ENCODE results near the gene EHBP1.

Gene EHBP1

GRCh38 chr2:62928015-62928414 is 222.5 kb downstream of the EHBP1 start:
- Histone ChIP-seq H3K27ac (ENCODE audit: low read depth, low read length) (no peak overlapping the region), H3K4me1 (ENCODE audit: control insufficient read depth, insufficient read depth, low read length) (no peaks in the 10 kb centered on the region), H3K4me3 (ENCODE audit: low read depth, low read length) (no peak overlapping the region), H3K9ac (ENCODE audit: low read length) (no peak overlapping the region), H3K36me3 (ENCODE audit: control insufficient read depth, insufficient read depth, low read length) (peaks cover 3% of the 10 kb centered on the region; the same call in 1 of the 2 replicates), H3K9me3 (ENCODE audit: control insufficient read depth, insufficient read depth, low read depth, low read length) (peaks cover 7% of the 10 kb centered on the region), H3K27me3 (ENCODE audit: control insufficient read depth, insufficient read depth, low read length) (no peaks in the 10 kb centered on the region)

- Histone ChIP-seq H3K27ac (ENCODE audit: low read depth, low read length) (no peak overlapping the region), H3K27me3 (ENCODE audit: control insufficient read depth, insufficient read depth, low read length) (no peaks in the 10 kb centered on the region), H3K9ac (ENCODE audit: low read length) (no peak overlapping the region), H3K4me3 (ENCODE audit: low read depth, low read length) (no peak overlapping the region), H3K9me3 (ENCODE audit: control insufficient read depth, insufficient read depth, low read depth, low read length) (no peaks in the 10 kb centered on the region), H3K4me1 (ENCODE audit: control insufficient read depth, insufficient read depth, low read length) (peaks cover 4% of the 10 kb centered on the region; the same call in 1 of the 2 replicates), H3K36me3 (ENCODE audit: control insufficient read depth, insufficient read depth, low read length) (no peaks in the 10 kb centered on the region)
These were observed 226.0 kb downstream of the EHBP1 start for GRCh38 chr2:62931536-62931935.

GRCh38 chr2:62933398-62933917 is 227.9 kb downstream of the EHBP1 start:
- H3K9me3 ChIP-seq (ENCODE audit: control insufficient read depth, insufficient read depth, low read depth, low read length): no peaks in the 10 kb centered on the region
- H3K36me3 ChIP-seq (ENCODE audit: control insufficient read depth, insufficient read depth, low read length): no peaks in the 10 kb centered on the region
- no peak overlapping the region for H3K4me3 ChIP-seq (ENCODE audit: low read depth, low read length)
- peaks cover 4% of the 10 kb centered on the region; the same call in 1 of the 2 replicates for H3K4me1 ChIP-seq (ENCODE audit: control insufficient read depth, insufficient read depth, low read length)
- H3K9ac ChIP-seq (ENCODE audit: low read length): no peak overlapping the region
- H3K27ac ChIP-seq (ENCODE audit: low read depth, low read length): no peak overlapping the region
- H3K27me3 ChIP-seq (ENCODE audit: control insufficient read depth, insufficient read depth, low read length): no peaks in the 10 kb centered on the region

GRCh38 chr2:62934517-62934916 is 229.0 kb downstream of the EHBP1 start:
- no peaks in the 10 kb centered on the region for H3K9me3 ChIP-seq (ENCODE audit: control insufficient read depth, insufficient read depth, low read depth, low read length)
- H3K36me3 ChIP-seq (ENCODE audit: control insufficient read depth, insufficient read depth, low read length): no peaks in the 10 kb centered on the region
- no peak overlapping the region for H3K27ac ChIP-seq (ENCODE audit: low read depth, low read length)
- no peaks in the 10 kb centered on the region for H3K27me3 ChIP-seq (ENCODE audit: control insufficient read depth, insufficient read depth, low read length)
- H3K4me3 ChIP-seq (ENCODE audit: low read depth, low read length): no peak overlapping the region
- no peak overlapping the region for H3K9ac ChIP-seq (ENCODE audit: low read length)
- peaks cover 4% of the 10 kb centered on the region; the same call in 1 of the 2 replicates for H3K4me1 ChIP-seq (ENCODE audit: control insufficient read depth, insufficient read depth, low read length)

- no peak overlapping the region for H3K27ac ChIP-seq (ENCODE audit: low read depth, low read length)
- H3K4me1 ChIP-seq (ENCODE audit: control insufficient read depth, insufficient read depth, low read length): peaks cover 4% of the 10 kb centered on the region; the same call in 1 of the 2 replicates
- no peak overlapping the region for H3K4me3 ChIP-seq (ENCODE audit: low read depth, low read length)
- no peaks in the 10 kb centered on the region; the same call in 1 of the 2 replicates for H3K36me3 ChIP-seq (ENCODE audit: control insufficient read depth, insufficient read depth, low read length)
- H3K9me3 ChIP-seq (ENCODE audit: control insufficient read depth, insufficient read depth, low read depth, low read length): no peaks in the 10 kb centered on the region
- no peaks in the 10 kb centered on the region for H3K27me3 ChIP-seq (ENCODE audit: control insufficient read depth, insufficient read depth, low read length)
- H3K9ac ChIP-seq (ENCODE audit: low read length): no peak overlapping the region
These were observed 232.6 kb downstream of the EHBP1 start for GRCh38 chr2:62938126-62938525.

- Histone ChIP-seq H3K27me3 (ENCODE audit: control insufficient read depth, insufficient read depth, low read length) (no peaks in the 10 kb centered on the region), H3K36me3 (ENCODE audit: control insufficient read depth, insufficient read depth, low read length) (no peaks in the 10 kb centered on the region; the same call in 1 of the 2 replicates), H3K27ac (ENCODE audit: low read depth, low read length) (no peak overlapping the region), H3K4me1 (ENCODE audit: control insufficient read depth, insufficient read depth, low read length) (no peaks in the 10 kb centered on the region), H3K9ac (ENCODE audit: low read length) (no peak overlapping the region), H3K9me3 (ENCODE audit: control insufficient read depth, insufficient read depth, low read depth, low read length) (no peaks in the 10 kb centered on the region), H3K4me3 (ENCODE audit: low read depth, low read length) (no peak overlapping the region)
These were observed 234.4 kb downstream of the EHBP1 start for GRCh38 chr2:62939735-62940491.

GRCh38 chr2:62940697-62941096 is 235.2 kb downstream of the EHBP1 start:
- no peak overlapping the region for H3K27ac ChIP-seq (ENCODE audit: low read depth, low read length)
- no peak overlapping the region for H3K9ac ChIP-seq (ENCODE audit: low read length)
- H3K9me3 ChIP-seq (ENCODE audit: control insufficient read depth, insufficient read depth, low read depth, low read length): no peaks in the 10 kb centered on the region
- no peaks in the 10 kb centered on the region for H3K4me1 ChIP-seq (ENCODE audit: control insufficient read depth, insufficient read depth, low read length)
- no peaks in the 10 kb centered on the region; the same call in 1 of the 2 replicates for H3K36me3 ChIP-seq (ENCODE audit: control insufficient read depth, insufficient read depth, low read length)
- H3K27me3 ChIP-seq (ENCODE audit: control insufficient read depth, insufficient read depth, low read length): no peaks in the 10 kb centered on the region
- H3K4me3 ChIP-seq (ENCODE audit: low read depth, low read length): no peak overlapping the region

- Histone ChIP-seq H3K27me3 (ENCODE audit: control insufficient read depth, insufficient read depth, low read length) (no peaks in the 10 kb centered on the region), H3K9ac (ENCODE audit: low read length) (no peak overlapping the region), H3K36me3 (ENCODE audit: control insufficient read depth, insufficient read depth, low read length) (no peaks in the 10 kb centered on the region; the same call in 1 of the 2 replicates), H3K27ac (ENCODE audit: low read depth, low read length) (no peak overlapping the region), H3K4me3 (ENCODE audit: low read depth, low read length) (no peak overlapping the region), H3K4me1 (ENCODE audit: control insufficient read depth, insufficient read depth, low read length) (no peaks in the 10 kb centered on the region), H3K9me3 (ENCODE audit: control insufficient read depth, insufficient read depth, low read depth, low read length) (no peaks in the 10 kb centered on the region)
These were observed 235.9 kb downstream of the EHBP1 start for GRCh38 chr2:62941413-62941812.

- Histone ChIP-seq H3K4me3 (ENCODE audit: low read depth, low read length) (no peak overlapping the region), H3K4me1 (ENCODE audit: control insufficient read depth, insufficient read depth, low read length) (no peaks in the 10 kb centered on the region), H3K27me3 (ENCODE audit: control insufficient read depth, insufficient read depth, low read length) (no peaks in the 10 kb centered on the region), H3K9ac (ENCODE audit: low read length) (no peak overlapping the region), H3K36me3 (ENCODE audit: control insufficient read depth, insufficient read depth, low read length) (no peaks in the 10 kb centered on the region; the same call in 1 of the 2 replicates), H3K27ac (ENCODE audit: low read depth, low read length) (no peak overlapping the region), H3K9me3 (ENCODE audit: control insufficient read depth, insufficient read depth, low read depth, low read length) (no peaks in the 10 kb centered on the region)
These were observed 238.8 kb downstream of the EHBP1 start for GRCh38 chr2:62944362-62944761.

GRCh38 chr2:62947403-62947802 is 241.9 kb downstream of the EHBP1 start:
- Histone ChIP-seq H3K9me3 (ENCODE audit: control insufficient read depth, insufficient read depth, low read depth, low read length) (no peaks in the 10 kb centered on the region), H3K27ac (ENCODE audit: low read depth, low read length) (no peak overlapping the region), H3K36me3 (ENCODE audit: control insufficient read depth, insufficient read depth, low read length) (no peaks in the 10 kb centered on the region; the same call in 1 of the 2 replicates), H3K9ac (ENCODE audit: low read length) (no peak overlapping the region), H3K4me1 (ENCODE audit: control insufficient read depth, insufficient read depth, low read length) (no peaks in the 10 kb centered on the region), H3K27me3 (ENCODE audit: control insufficient read depth, insufficient read depth, low read length) (no peaks in the 10 kb centered on the region), H3K4me3 (ENCODE audit: low read depth, low read length) (no peak overlapping the region)

GRCh38 chr2:62956651-62957050 is 251.1 kb downstream of the EHBP1 start:
- no peaks in the 10 kb centered on the region for H3K9me3 ChIP-seq (ENCODE audit: control insufficient read depth, insufficient read depth, low read depth, low read length)
- H3K9ac ChIP-seq (ENCODE audit: low read length): no peak overlapping the region
- H3K36me3 ChIP-seq (ENCODE audit: control insufficient read depth, insufficient read depth, low read length): no peaks in the 10 kb centered on the region
- no peak overlapping the region for H3K4me3 ChIP-seq (ENCODE audit: low read depth, low read length)
- H3K27me3 ChIP-seq (ENCODE audit: control insufficient read depth, insufficient read depth, low read length): no peaks in the 10 kb centered on the region
- no peak overlapping the region for H3K27ac ChIP-seq (ENCODE audit: low read depth, low read length)
- H3K4me1 ChIP-seq (ENCODE audit: control insufficient read depth, insufficient read depth, low read length): no peaks in the 10 kb centered on the region
